Nucleus accumbens (tissue), 56 donors: Measurements from ENCODE around the gene PACSIN2.

Source experiments
- DNase-seq, 56 donors: peaks; one replicate each; lab custom pipeline; 2025; lab: John Stamatoyannopoulos, UW

The PACSIN2 gene

DNA sequence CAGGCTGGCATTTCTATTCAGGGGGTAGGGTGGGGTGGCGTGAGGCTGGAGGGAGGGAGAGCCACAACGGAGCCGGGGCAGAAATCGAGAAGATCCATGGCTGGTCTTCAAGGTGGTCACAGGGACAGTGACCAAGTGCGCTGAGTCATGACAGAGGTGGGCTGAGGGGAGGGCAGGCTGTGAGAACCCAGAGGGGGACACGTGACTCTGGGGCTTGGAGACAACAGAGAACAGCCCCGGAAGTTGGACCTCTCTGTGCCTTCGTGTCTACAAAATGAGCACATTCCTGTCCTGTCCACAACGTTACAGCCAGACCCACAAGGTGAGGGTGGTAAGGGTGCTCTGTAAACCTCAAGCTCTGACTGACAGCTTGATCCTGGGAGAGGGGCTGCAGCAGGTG lies 122.8 kb downstream of the PACSIN2 start:
- no peak for DNase-seq

DNA sequence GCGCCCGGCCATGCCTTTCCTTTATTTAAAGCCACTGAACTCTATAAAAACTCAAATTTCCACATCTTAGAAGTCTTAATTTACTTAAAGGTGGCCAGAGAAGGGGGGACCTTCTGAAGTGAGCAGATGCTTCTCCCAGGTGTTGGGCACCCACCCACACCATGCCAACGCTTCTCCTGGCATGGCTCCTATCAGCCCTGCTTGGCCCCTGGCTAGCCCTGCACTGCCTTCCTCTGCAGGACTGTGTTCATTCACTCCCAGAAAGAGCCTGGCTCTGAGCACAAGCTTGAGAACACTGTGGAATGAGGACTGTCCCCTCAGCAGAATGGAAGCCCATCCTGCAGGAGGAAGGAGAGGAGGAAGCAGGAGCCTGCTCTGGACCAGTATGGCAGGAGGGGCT lies 123.3 kb downstream of the PACSIN2 start:
- no peak for DNase-seq

DNA sequence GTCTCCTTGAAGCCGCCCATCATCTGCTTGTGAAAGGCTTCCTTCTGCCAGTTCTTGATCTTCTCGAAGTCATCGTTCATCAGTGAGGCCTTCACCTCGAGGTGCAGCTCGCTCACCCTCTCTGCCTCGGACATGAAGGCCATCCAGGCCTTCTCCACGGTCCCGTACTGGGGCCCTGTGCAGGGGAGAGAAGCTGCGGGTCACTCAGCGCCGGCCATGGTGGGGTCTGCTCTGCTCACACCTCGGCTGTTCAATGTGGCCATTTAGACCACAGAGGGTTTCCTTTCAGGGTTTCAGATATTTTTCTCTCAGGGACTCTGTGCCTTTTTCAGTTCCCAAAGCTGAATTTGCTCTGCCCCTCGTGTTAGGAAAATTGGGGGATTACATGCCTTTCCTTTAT lies 123.9 kb downstream of the PACSIN2 start:
- no peak for DNase-seq

DNA sequence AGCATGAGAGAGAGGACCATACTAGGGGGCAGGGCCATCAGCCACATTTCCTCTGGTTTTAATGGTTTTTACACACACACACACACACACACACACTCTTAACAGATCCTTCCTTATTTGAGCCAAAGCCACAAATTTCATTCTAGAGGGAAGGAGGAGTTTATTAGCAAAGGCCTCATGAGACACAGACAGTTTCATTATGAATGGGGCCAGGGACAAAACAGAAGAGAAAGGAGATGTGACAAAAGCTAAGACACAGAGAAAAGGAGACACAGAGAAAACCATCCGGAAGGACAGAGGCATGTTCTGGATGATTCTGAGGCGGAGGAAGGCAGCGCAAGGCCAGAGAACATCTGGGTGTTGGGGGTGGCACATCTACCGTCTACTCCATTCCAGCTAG lies 125.6 kb downstream of the PACSIN2 start:
- DNase-seq, result peak in 4 of 56 donors; percentile 15 to 42 (median 17)

DNA sequence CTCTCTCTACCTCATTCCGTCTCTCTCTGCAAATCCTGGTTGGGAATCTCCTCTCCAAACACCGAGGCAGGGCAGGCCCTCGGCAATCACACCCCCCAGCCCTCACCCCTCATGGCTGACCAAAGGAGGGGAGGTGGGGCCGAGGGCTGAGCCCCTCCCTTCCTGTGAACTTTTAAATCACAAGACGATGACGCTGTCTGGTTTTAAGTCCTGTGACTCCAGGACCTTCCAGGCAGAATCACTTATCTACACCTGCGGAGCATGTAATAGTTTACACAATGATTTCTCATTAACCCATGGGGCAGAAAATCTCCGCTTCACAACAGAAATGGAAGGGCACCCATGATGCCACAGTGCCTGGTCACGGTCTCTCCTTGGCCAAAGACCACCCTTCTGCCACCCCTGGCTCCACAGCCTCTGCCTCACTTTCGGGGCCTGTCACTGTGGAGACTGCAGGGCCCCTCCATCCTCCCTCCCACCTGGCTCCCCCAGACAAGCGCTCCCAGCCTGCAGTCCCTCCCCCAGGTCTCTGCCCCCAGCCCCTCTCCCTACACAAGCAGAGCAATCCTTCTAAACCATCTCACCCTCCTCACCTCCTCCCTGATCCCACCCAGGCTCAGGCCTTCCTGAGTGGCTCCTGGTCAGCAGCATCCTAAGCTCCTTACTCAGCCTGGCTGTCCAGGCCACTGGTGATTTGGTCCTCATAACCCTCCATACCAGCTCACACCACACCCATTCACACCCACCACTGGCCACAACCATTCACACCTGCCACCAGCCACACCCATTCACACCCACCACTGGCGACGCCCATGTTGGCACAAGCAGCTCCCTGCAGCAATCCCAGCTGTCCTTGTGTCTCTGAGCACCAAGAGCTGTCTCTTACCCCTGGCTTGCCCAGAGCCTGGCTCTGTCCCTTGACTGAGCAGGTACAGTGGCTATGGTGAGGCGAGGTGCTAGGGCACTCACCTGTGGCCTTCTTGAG lies 127.1 kb downstream of the PACSIN2 start:
- DNase-seq, result no peak

DNA sequence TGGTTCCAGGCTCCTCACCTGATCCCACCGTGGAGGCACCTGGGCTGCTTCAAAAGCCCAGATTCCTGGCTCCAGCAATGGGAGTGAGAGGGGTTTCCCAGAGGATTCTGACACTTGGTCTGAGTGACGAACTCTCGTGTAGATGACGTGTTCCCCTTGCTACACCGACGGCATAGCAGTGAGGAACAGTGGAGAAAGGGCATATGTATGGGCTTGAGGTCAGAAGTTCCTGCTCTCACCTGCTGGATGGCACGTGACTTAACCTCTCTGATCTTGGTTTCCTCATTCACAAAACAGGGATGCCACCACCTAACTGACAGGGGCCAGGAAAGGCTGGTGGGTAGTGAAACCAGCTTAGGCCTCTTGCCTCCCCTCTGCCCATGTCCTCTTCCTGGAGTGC lies 127.8 kb downstream of the PACSIN2 start:
- no peak for DNase-seq

DNA sequence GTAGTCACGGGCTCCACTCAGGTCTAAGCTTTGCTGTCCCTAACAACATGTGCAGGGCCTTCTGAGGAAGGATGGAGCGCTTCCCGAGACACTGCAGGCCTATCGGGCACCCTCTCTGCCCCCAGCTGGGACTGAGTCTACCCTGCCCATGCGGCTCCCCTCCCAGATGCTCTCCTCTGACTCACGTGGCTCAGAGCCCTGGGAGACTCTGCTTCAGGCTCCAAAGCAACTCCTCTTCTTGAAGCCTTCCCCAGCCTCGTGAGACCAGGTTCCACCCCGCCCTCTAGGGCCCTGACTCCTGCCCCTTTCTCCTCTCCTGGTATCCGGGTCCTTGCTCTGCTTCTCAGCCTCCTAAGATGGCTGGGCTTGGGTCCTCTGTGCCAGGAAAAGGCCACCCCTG lies 129.5 kb downstream of the PACSIN2 start:
- no peak for DNase-seq

DNA sequence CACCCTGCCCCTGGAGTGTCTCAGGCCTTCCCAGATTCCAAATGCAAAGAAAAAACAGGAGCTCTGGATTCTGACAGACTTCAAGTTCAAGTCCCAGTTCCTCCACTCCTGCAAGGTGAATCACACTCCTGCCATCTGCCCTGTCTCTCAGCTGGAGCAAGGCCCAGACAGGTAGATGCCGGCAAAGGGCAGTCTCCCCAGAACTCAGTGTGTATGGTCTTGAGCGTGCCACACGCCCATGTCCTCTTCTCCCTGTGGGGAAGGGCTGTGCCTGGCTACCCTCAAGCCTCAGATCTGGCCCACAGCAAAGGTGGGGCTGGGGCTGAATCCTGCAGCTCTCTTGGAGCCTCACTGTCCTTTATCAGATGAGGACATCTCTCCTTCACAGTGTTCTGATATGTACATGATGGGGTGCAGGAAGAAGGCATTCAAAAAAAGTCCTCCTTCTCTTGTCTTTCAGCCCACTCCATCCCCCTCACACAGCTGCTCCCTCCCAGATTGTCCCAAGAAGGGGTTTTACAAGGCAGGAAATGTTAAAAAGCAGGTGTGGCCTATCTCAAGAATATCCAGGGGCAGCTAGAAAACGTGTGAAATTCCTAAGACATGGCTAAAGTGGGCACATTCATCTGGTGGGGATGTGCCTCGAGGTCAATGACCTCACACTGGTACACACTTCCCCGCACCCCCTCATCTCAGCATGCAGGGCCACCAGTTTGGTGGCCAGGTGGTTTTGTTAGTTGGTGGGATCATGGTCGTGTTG lies 130.2 kb downstream of the PACSIN2 start:
- no peak for DNase-seq

DNA sequence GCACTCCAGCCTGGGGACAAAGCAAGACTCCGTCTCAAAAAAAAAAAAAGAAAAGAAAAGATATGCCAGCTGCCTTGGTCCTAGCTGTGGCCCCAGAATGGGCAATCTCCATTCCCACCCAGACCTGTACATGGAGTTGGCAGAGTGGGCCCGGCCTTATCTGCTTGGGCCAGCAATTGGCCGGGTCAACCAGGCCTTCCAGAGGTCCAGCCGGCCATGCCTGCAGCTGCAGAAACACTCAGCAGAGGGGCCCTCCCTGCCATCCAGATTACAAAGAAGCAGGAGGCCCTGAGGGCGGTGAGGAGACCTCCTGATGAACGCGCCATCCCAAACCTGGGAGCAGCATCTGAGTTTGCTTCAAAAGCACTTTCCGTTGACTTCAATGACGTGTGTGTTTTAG lies 131.0 kb downstream of the PACSIN2 start:
- DNase-seq, result no peak

DNA sequence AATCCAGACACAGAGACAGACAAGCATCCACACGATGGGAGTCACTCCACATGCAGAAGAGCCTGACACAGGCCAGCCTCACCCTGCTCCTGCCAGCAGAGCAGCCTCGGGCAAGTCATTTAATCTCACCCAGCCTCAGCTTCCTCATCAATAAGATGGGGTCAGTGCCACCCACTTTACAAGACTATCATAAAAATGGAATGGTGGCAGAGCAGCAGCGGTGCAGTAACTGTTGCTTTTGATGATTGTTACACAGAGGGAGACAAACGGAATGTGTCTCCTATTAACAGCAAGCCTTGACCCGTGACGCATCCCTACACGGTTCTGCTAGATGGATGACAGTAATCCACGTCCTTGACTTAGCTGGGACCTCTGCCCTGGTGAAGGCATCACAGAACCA lies 131.8 kb downstream of the PACSIN2 start:
- no peak for DNase-seq

DNA sequence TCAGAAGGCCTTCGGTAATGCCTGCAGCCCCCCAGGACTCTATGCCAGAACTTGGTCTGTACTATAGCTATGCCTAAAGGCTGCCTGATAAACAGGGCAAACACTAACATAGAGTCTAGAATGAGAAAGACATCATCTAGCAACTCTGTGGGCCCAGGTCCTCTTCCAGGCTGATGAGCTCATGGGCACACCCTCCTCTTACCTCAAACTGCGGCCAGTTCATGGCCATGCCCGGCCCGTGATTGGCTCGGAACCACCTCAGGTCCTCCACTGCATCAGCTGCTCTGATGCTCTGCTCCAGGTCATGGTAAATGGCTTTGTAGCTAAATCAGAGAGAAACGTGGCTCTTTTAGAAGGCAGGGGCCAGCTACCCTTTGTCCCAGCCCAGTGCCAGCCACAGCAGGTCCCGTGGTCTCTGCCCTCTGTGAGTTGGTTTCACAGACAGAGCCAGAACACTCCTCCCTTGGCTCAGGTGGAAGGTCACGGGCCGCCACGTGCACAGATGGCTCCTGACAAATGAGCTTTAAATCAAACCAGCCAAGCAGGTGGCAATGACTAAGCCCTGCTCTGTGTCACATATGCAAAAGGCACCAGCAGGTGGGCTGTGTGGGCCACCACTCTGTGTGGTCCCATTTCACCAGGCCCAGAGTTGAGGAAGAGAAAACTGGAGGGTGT lies 132.8 kb downstream of the PACSIN2 start:
- no peak for DNase-seq

DNA sequence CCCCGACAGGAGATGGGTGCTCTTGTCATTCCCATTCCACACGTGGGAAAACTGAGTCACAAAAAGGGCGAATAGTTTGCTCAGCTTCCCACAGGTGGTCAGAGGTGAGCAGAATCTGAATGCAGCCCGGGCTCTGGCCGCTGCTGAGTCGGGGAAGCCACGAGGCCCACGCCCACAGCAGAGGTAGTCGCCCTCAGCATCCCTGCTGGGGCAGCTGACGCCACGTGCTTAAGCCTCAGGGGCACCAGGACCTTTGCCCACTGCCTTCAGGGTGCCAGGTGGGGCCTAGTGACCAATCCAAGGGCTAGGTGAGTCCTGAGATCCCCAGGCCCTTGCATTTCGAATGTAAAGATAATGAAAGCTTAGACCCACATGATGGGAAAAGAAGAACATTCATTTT lies 133.7 kb downstream of the PACSIN2 start:
- no peak for DNase-seq

DNA sequence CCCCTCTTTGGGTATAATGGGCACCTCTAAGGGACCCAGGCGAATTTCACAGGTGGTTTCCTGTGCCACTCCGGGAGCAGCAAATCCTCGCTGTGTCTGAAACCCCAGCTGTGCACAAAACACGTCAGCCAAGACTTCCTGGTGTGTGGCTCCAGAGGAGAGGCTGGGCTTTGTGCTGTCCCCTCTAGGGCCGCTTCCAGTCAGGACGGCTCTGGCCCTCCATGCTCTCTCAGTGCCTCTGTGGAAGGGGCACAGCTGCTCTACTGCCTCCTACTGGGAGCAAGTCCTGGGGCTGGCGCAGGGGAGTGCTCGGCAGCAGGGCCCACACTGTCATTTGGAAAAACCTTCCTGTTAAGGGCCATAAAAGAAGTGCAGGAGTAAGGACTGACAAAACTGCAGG lies 134.1 kb downstream of the PACSIN2 start:
- no peak for DNase-seq

DNA sequence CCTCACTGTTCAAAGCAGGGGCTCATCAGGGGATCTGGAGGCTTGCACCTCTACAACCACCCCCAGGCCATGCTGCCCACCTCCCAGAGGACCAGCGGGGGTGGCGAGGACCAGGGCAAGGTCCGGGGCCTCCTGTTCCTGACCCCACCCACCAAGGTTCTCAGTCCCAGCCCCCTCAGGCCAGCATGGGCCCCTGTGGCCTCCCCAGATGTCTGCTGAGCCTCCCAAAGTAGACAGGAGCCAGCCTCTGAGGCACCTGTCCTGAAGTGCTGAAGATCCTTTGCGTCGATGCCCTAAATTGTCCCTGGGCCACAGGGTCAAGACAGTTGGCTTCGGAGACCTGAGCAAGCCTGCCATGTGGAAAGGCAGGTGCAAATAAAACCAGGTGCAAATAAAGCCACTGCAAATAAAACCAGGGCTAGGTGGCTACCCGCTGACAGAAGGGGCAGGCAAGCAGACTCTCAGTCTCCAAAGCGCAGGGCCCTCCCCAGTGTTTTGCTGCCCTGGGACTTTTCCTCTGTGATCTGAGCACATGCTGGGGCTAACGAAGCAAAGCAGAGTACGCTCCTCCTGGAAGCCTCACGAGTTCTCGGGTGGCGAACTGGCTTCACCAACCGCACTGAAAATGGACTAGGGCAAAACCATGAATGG lies 135.5 kb downstream of the PACSIN2 start:
- no peak for DNase-seq

DNA sequence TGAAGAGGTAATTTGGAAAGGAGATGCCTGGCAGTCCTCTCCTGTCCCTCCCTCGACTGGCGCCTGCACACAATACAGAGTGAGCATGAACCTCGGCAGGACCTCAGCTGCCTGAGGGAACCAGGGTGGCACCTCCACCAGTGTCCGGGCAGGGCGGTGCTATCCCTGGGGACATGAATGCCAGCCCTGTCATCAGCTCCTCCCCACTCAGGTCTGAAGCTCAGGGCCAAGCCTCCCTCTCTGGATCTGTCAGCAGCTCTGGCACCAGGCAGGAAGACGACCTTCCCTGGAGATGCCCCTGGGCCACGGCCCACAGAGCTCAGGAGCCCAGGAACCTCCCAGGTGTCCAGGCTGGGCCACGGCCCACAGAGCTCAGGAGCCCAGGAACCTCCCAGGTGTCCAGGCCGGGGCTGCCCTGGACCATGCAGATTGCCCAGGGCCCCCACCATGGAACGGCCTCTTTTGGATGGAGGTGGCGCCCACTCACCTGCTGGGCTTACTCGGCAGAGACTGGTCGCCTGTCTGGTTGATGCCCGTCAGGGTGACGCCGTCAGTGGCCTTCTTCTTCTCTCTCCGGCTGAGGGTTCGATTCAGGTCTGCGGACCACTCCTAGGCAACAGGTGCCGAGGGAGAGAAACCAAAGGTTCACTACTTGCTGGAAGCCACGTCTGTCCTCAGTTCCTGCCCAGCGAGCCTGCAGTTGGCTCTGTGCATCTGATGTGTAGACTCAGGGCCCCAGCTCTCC lies 136.2 kb downstream of the PACSIN2 start:
- DNase-seq, result no peak

DNA sequence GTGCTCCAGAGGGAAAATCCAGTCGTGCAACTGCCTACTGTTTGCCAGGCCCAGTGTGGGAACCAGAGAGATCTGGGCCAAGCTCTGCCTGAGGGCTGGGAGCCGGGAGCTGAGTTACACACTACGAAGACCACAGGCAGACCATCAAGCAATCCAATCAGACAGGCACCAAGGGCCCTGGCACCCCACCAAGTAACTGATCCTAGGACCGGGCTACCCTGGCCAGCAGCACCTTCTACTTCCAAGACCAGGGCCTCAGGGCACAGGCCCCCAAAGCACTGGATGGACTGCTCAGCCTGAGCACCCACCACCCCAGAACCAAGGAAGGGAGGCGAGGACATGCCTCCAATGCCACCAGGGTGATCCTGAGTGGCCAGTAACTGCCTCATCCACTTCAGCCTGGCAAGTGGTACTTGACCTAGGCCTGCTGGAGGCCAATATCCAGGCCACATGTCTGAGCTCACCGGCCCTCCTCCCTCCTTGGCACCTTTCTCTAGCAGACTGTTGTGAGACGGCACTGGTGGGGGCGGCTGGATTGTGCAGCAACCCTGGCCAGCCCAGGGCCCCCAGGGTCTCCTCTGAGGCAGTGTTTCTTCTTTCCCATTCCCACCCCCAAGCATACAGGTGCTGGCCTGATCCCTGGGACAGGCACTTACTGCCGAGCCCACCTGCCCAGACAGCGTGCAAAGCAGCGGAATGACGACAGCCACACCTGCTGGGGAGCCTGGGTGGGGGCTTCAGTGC lies 137.2 kb downstream of the PACSIN2 start:
- no peak for DNase-seq

DNA sequence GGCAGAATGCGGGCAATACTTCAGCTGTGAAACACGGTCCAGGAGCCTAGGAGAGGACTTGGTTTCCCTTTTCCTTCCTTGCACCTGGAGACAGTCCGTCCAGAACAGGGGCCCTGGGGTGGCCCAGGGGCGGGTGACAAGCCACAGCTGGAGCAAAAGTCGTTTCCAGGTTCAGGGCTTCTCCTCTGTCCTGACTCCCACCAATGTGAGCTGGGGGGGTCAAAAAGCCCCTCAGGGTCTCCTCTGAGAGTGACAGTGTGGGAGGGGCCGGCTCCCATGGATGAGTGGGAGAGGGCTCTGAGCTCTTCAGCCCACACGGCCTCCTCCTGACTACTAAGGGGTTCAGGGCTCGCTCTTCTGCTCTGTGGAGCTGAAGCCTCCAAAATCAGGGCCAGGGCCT lies 137.8 kb downstream of the PACSIN2 start:
- DNase-seq, result no peak

DNA sequence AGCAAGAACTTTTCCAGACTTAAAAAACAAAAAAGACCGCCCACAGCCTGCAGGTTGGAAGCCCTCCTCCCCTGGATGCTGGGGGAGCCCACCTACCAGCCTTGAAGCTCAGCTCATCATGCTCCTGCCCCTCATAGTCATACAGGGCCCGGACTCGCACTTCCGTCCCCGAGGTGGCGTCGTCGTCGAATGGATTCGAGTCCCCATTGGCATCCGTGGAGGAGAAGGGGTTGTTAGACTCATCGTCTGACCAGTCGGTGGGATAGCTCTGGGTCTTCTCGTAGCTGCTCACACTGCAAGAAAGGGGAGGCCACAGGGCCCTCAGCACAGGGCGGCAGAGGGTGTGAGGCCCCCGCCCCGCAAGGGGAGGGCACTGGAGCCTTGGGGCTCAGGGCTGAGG lies 138.9 kb downstream of the PACSIN2 start:
- DNase-seq, result no peak

DNA sequence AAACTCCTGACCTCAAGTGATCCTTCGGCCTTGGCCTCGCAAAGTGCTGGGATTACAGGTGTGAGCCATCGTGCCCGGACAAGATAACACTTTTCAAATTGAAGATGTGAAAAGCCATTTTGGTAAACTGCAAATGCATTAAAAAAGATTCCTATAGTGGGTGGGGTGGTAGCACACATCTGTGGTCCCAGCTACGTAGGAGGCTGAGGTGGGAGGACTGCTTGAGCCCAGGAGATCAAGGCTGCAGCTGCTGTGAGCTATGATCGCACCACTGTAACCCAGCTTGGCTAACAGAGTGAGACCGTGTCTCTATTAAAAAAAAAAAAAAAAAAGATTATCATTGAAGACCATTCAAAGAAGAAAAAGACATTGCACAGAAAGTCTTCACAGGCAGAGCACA lies 140.9 kb downstream of the PACSIN2 start:
- no peak for DNase-seq
